ENCODE data around the gene TREM1. TPM values are rescaled to one million over a fixed set of nuclear protein-coding genes. Genes with fewer than 3 reads are reported as not detected.

The TREM1 gene
- total RNA-seq, 1 experiment from 2014 or later = not detected

- H3K9me3 Mint-ChIP-seq (ENCODE audit: unreplicated experiment) = no peaks in the 10 kb centered on the region
- DNase-seq = no peak
- Histone ChIP-seq H3K27me3 (replicated peaks; ENCODE audit: control insufficient read depth, insufficient read depth, low read length) (no peaks in the 10 kb centered on the region), H3K9me3 (no peaks in the 10 kb centered on the region), H3K4me1 (no peaks in the 10 kb centered on the region), H3K36me3 (ENCODE audit: control insufficient read depth, insufficient read depth, low read length) (no peaks in the 10 kb centered on the region), H3K4me3 (ENCODE audit: low read depth, low read length) (no peak overlapping the region)
- no peak overlapping the region for H3K4me3 Mint-ChIP-seq (ENCODE audit: unreplicated experiment)
- no peaks in the 10 kb centered on the region for H3K4me1 Mint-ChIP-seq (ENCODE audit: low read depth, unreplicated experiment)
- intact Hi-C loops (cut with micrococcal nuclease; ENCODE audit: unreplicated experiment) = no loop called here
- no peaks in the 10 kb centered on the region for H3K36me3 Mint-ChIP-seq (ENCODE audit: insufficient read depth, unreplicated experiment)
- H3K27me3 Mint-ChIP-seq (ENCODE audit: insufficient read depth, unreplicated experiment) = peaks cover 38% of the 10 kb centered on the region
- H3K27ac Mint-ChIP-seq (ENCODE audit: unreplicated experiment) = no peak overlapping the region
- ChIA-PET CTCF (interaction anchor here (0.6 to 0.7 kb wide), 2 partner anchors 20 to 53 kb away, joined by 3 read pairs; no protein-coding TSS in a partner anchor), POLR2A (no interaction called here)
- no TSS peak for BruUV-seq (replicated peaks)
- TF ChIP-seq CTCF (IDR thresholded peaks at IDR 0.05; ENCODE audit: insufficient read depth in 1 of 2, low read depth in 1 of 2, low read length in 1 of 2, severe bottlenecking in 1 of 2, unreplicated experiment in 1 of 2) = no peak
Observed at GRCh38 chr6:41232667-41233066, 53.8 kb downstream of the TREM1 start.

DNA sequence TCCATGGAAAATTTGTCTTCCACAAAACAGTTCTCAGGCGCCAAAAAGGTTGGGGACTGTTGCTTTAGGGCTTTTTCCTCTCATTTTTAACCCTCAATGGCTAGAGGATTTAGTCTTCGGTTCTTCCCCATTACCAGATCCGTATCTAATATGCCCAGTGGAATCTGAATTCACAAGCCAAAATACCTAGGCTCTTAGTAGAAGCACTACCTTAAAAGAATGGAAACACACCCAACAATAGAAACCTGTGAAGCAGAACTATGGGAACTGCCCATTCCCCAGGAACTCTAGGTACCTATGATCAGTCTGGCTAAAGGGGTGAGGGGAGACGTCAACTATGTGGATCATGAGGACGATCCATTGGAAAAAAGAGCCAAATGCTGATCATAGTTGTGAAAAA is 55.2 kb downstream of the TREM1 start:
- ChIA-PET POLR2A (no interaction called here), CTCF (no interaction called here)
- intact Hi-C loops (cut with micrococcal nuclease; ENCODE audit: unreplicated experiment) = no loop called here
- no peak overlapping the region for H3K27ac Mint-ChIP-seq (ENCODE audit: unreplicated experiment)
- Histone ChIP-seq H3K36me3 (ENCODE audit: control insufficient read depth, insufficient read depth, low read length) (no peaks in the 10 kb centered on the region), H3K4me1 (no peaks in the 10 kb centered on the region), H3K27me3 (replicated peaks; ENCODE audit: control insufficient read depth, insufficient read depth, low read length) (no peaks in the 10 kb centered on the region; the same call in 1 of the 2 replicates), H3K9me3 (no peaks in the 10 kb centered on the region), H3K4me3 (ENCODE audit: low read depth, low read length) (no peak overlapping the region)
- no peak overlapping the region for H3K4me3 Mint-ChIP-seq (ENCODE audit: unreplicated experiment)
- BruUV-seq (replicated peaks) = no TSS peak
- no peaks in the 10 kb centered on the region for H3K4me1 Mint-ChIP-seq (ENCODE audit: low read depth, unreplicated experiment)
- no peak for TF ChIP-seq CTCF (IDR thresholded peaks at IDR 0.05; ENCODE audit: insufficient read depth in 1 of 2, low read depth in 1 of 2, low read length in 1 of 2, severe bottlenecking in 1 of 2, unreplicated experiment in 1 of 2)
- DNase-seq = no peak
- no peaks in the 10 kb centered on the region for H3K36me3 Mint-ChIP-seq (ENCODE audit: insufficient read depth, unreplicated experiment)
- peaks cover 29% of the 10 kb centered on the region for H3K27me3 Mint-ChIP-seq (ENCODE audit: insufficient read depth, unreplicated experiment)
- no peaks in the 10 kb centered on the region for H3K9me3 Mint-ChIP-seq (ENCODE audit: unreplicated experiment)

GRCh38 chr6:41229721-41230120 is 56.8 kb downstream of the TREM1 start:
- Mint-ChIP-seq H3K27me3 (ENCODE audit: insufficient read depth, unreplicated experiment) (peaks cover 26% of the 10 kb centered on the region), H3K4me3 (ENCODE audit: unreplicated experiment) (no peak overlapping the region), H3K36me3 (ENCODE audit: insufficient read depth, unreplicated experiment) (no peaks in the 10 kb centered on the region), H3K9me3 (ENCODE audit: unreplicated experiment) (no peaks in the 10 kb centered on the region), H3K27ac (ENCODE audit: unreplicated experiment) (no peak overlapping the region), H3K4me1 (ENCODE audit: low read depth, unreplicated experiment) (no peaks in the 10 kb centered on the region)
- Histone ChIP-seq H3K9me3 (no peaks in the 10 kb centered on the region), H3K4me3 (ENCODE audit: low read depth, low read length) (no peak overlapping the region), H3K27me3 (replicated peaks; ENCODE audit: control insufficient read depth, insufficient read depth, low read length) (no peaks in the 10 kb centered on the region; the same call in 1 of the 2 replicates), H3K4me1 (no peaks in the 10 kb centered on the region), H3K36me3 (ENCODE audit: control insufficient read depth, insufficient read depth, low read length) (no peaks in the 10 kb centered on the region)
- no peak for DNase-seq
- CTCF ChIA-PET = interaction anchor here (0.6 kb wide), 1 partner anchor 100 kb away, joined by 3 read pairs; no protein-coding TSS in a partner anchor
- BruUV-seq (replicated peaks) = no TSS peak
- TF ChIP-seq CTCF (IDR thresholded peaks at IDR 0.05; ENCODE audit: insufficient read depth in 1 of 2, low read depth in 1 of 2, low read length in 1 of 2, severe bottlenecking in 1 of 2, unreplicated experiment in 1 of 2) = no peak
- POLR2A ChIA-PET = no interaction called here
- intact Hi-C loops (cut with micrococcal nuclease; ENCODE audit: unreplicated experiment) = no loop called here

Data from Caco-2 (cell line).